Ovary (tissue), 3 donors: ENCODE measurements around the gene KRTAP4-12.

ENCODE experiments used
- CTCF ChIP-seq, 3 donors: fragments of 450-650 bp in 2 of 3; fragments of 200-600 bp in 1 of 3; IDR thresholded peaks; one replicate each; pipeline versions ENCODE4 v1.5.1 to v1.8.0; 2016 to 2022; ENCODE audit warnings: antibody characterized with exemption in 3 of 3, mild to moderate bottlenecking in 1 of 3
- EP300 ChIP-seq: sonication (generic); formaldehyde crosslinking; IDR thresholded peaks from one replicate; pipeline ENCODE4 v1.6.1; 2017; ENCODE audit warnings: antibody characterized with exemption
- POLR2A ChIP-seq: fragments of 450-650 bp; IDR thresholded peaks from one replicate; pipeline ENCODE4 v1.6.1; 2017; ENCODE audit warnings: antibody characterized with exemption, mild to moderate bottlenecking, moderate library complexity
- donor health status: DM: no; HTN: no; CAD: no.

GRCh38 chr17:41111151-41111885 is 12.7 kb downstream of the KRTAP4-12 start:
- TF ChIP-seq CTCF (IDR thresholded peaks at IDR 0.05) (no peak), POLR2A (no peak), EP300 (no peak)
